ENCODE results near the gene UBXN6. TPM values are rescaled to one million over a fixed set of nuclear protein-coding genes. Genes with fewer than 3 reads are reported as not detected.

The UBXN6 gene
- total and polyA plus RNA-seq, 2 experiments from 2014 or later = 19.1 to 21.6 TPM

DNA sequence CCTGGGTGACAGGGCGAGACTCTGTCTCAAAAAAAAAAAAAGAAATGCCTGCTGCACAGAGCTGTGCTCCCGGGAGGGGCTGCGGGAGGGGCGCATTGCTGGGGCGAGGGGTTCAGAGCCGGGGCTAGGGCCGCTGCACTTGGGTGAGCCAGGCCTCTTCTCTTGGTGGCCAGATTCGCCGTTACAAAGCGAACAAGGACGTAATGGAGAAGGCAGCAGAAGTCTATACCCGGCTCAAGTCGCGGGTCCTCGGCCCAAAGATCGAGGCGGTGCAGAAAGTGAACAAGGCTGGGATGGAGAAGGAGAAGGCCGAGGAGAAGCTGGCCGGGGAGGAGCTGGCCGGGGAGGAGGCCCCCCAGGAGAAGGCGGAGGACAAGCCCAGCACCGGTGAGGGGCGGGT, 41.7 kb upstream of the UBXN6 start:
- Histone ChIP-seq H3K27me3 (ENCODE audit: insufficient read depth) (no peaks in the 10 kb centered on the region), H3K79me2 (replicated peaks; ENCODE audit: insufficient read depth) (no peaks in the 10 kb centered on the region), H2AFZ (no peak overlapping the region), H3K9me2 (ENCODE audit: insufficient read depth) (no peaks in the 10 kb centered on the region), H3F3A (replicated peaks; ENCODE audit: low read depth) (no peaks in the 10 kb centered on the region), H3K4me3 (no peak overlapping the region), H4K20me1 (replicated peaks; ENCODE audit: insufficient read depth) (no peaks in the 10 kb centered on the region; the same call in 1 of the 2 replicates), H3K4me1 (ENCODE audit: insufficient read depth) (no peaks in the 10 kb centered on the region), H3K36me3 (ENCODE audit: insufficient read depth) (peaks cover 10% of the 10 kb centered on the region; the same call in 1 of the 2 replicates), H3K27ac (ENCODE audit: low read depth) (no peak overlapping the region), H3K4me2 (no peak overlapping the region)
- Mint-ChIP-seq H3K9me3 (no peaks in the 10 kb centered on the region), H3K27me3 (ENCODE audit: insufficient read depth, low read depth, poor library complexity) (peaks cover 9% of the 10 kb centered on the region), H3K27ac (no peak overlapping the region), H3K4me3 (no peak overlapping the region), H3K4me1 (no peaks in the 10 kb centered on the region), H3K36me3 (ENCODE audit: low read depth) (peaks cover 29% of the 10 kb centered on the region)
- no peak for DNase-seq (ENCODE audit: low spot score)
- ATAC-seq = no peak
- TF ChIP-seq, protein P1, sequence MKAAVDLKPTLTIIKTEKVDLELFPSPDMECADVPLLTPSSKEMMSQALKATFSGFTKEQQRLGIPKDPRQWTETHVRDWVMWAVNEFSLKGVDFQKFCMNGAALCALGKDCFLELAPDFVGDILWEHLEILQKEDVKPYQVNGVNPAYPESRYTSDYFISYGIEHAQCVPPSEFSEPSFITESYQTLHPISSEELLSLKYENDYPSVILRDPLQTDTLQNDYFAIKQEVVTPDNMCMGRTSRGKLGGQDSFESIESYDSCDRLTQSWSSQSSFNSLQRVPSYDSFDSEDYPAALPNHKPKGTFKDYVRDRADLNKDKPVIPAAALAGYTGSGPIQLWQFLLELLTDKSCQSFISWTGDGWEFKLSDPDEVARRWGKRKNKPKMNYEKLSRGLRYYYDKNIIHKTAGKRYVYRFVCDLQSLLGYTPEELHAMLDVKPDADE (IDR thresholded peaks at IDR 0.05) = no peak
- TF ChIP-seq EZH2phosphoT487 (IDR thresholded peaks at IDR 0.05; ENCODE audit: unreplicated experiment) (no peak), EZH2 (IDR thresholded peaks at IDR 0.05; ENCODE audit: low read depth, unreplicated experiment) (no peak), NANOG (IDR thresholded peaks at IDR 0.05; ENCODE audit: borderline replicate concordance) (no peak), POLR2AphosphoS5 (IDR thresholded peaks at IDR 0.05; ENCODE audit: low read depth) (no peak), ZNF114 (CRISPR knock-in tag; IDR thresholded peaks at IDR 0.05) (no peak), CREB1 (CRISPR knock-in tag; IDR thresholded peaks at IDR 0.05; ENCODE audit: low read depth) (no peak)
- TF ChIP-seq, protein P2, sequence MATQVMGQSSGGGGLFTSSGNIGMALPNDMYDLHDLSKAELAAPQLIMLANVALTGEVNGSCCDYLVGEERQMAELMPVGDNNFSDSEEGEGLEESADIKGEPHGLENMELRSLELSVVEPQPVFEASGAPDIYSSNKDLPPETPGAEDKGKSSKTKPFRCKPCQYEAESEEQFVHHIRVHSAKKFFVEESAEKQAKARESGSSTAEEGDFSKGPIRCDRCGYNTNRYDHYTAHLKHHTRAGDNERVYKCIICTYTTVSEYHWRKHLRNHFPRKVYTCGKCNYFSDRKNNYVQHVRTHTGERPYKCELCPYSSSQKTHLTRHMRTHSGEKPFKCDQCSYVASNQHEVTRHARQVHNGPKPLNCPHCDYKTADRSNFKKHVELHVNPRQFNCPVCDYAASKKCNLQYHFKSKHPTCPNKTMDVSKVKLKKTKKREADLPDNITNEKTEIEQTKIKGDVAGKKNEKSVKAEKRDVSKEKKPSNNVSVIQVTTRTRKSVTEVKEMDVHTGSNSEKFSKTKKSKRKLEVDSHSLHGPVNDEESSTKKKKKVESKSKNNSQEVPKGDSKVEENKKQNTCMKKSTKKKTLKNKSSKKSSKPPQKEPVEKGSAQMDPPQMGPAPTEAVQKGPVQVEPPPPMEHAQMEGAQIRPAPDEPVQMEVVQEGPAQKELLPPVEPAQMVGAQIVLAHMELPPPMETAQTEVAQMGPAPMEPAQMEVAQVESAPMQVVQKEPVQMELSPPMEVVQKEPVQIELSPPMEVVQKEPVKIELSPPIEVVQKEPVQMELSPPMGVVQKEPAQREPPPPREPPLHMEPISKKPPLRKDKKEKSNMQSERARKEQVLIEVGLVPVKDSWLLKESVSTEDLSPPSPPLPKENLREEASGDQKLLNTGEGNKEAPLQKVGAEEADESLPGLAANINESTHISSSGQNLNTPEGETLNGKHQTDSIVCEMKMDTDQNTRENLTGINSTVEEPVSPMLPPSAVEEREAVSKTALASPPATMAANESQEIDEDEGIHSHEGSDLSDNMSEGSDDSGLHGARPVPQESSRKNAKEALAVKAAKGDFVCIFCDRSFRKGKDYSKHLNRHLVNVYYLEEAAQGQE (IDR thresholded peaks at IDR 0.05; ENCODE audit: unreplicated experiment) = no peak
- TF ChIP-seq, protein P3, sequence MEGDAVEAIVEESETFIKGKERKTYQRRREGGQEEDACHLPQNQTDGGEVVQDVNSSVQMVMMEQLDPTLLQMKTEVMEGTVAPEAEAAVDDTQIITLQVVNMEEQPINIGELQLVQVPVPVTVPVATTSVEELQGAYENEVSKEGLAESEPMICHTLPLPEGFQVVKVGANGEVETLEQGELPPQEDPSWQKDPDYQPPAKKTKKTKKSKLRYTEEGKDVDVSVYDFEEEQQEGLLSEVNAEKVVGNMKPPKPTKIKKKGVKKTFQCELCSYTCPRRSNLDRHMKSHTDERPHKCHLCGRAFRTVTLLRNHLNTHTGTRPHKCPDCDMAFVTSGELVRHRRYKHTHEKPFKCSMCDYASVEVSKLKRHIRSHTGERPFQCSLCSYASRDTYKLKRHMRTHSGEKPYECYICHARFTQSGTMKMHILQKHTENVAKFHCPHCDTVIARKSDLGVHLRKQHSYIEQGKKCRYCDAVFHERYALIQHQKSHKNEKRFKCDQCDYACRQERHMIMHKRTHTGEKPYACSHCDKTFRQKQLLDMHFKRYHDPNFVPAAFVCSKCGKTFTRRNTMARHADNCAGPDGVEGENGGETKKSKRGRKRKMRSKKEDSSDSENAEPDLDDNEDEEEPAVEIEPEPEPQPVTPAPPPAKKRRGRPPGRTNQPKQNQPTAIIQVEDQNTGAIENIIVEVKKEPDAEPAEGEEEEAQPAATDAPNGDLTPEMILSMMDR (conservative IDR thresholded peaks at IDR 0.05; ENCODE audit: low read depth in 2 of 2) = no peak
- TF ChIP-seq, protein P4, sequence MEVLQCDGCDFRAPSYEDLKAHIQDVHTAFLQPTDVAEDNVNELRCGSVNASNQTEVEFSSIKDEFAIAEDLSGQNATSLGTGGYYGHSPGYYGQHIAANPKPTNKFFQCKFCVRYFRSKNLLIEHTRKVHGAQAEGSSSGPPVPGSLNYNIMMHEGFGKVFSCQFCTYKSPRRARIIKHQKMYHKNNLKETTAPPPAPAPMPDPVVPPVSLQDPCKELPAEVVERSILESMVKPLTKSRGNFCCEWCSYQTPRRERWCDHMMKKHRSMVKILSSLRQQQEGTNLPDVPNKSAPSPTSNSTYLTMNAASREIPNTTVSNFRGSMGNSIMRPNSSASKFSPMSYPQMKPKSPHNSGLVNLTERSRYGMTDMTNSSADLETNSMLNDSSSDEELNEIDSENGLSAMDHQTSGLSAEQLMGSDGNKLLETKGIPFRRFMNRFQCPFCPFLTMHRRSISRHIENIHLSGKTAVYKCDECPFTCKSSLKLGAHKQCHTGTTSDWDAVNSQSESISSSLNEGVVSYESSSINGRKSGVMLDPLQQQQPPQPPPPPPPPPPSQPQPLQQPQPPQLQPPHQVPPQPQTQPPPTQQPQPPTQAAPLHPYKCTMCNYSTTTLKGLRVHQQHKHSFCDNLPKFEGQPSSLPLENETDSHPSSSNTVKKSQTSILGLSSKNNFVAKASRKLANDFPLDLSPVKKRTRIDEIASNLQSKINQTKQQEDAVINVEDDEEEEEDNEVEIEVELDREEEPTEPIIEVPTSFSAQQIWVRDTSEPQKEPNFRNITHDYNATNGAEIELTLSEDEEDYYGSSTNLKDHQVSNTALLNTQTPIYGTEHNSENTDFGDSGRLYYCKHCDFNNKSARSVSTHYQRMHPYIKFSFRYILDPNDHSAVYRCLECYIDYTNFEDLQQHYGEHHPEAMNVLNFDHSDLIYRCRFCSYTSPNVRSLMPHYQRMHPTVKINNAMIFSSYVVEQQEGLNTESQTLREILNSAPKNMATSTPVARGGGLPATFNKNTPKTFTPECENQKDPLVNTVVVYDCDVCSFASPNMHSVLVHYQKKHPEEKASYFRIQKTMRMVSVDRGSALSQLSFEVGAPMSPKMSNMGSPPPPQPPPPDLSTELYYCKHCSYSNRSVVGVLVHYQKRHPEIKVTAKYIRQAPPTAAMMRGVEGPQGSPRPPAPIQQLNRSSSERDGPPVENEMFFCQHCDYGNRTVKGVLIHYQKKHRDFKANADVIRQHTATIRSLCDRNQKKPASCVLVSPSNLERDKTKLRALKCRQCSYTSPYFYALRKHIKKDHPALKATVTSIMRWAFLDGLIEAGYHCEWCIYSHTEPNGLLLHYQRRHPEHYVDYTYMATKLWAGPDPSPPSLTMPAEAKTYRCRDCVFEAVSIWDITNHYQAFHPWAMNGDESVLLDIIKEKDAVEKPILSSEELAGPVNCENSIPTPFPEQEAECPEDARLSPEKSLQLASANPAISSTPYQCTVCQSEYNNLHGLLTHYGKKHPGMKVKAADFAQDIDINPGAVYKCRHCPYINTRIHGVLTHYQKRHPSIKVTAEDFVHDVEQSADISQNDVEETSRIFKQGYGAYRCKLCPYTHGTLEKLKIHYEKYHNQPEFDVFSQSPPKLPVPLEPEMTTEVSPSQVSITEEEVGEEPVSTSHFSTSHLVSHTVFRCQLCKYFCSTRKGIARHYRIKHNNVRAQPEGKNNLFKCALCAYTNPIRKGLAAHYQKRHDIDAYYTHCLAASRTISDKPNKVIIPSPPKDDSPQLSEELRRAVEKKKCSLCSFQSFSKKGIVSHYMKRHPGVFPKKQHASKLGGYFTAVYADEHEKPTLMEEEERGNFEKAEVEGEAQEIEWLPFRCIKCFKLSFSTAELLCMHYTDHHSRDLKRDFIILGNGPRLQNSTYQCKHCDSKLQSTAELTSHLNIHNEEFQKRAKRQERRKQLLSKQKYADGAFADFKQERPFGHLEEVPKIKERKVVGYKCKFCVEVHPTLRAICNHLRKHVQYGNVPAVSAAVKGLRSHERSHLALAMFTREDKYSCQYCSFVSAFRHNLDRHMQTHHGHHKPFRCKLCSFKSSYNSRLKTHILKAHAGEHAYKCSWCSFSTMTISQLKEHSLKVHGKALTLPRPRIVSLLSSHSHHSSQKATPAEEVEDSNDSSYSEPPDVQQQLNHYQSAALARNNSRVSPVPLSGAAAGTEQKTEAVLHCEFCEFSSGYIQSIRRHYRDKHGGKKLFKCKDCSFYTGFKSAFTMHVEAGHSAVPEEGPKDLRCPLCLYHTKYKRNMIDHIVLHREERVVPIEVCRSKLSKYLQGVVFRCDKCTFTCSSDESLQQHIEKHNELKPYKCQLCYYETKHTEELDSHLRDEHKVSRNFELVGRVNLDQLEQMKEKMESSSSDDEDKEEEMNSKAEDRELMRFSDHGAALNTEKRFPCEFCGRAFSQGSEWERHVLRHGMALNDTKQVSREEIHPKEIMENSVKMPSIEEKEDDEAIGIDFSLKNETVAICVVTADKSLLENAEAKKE (CRISPR knock-in tag; IDR thresholded peaks at IDR 0.05) = no peak
